Loucy (cell line): ENCODE results near the gene WTAP.

Experiments used
- H2AFZ ChIP-seq: fragments of 200-600 bp; sonication (generic); 2 replicates; pipeline ENCODE4 v1.6.0; 2016; ENCODE audit warnings: antibody characterized with exemption, mild to moderate bottlenecking, low read length, moderate library complexity
- H3F3A ChIP-seq: fragments of 200-600 bp; 2 replicates; pipeline ENCODE4 v1.6.0; 2016; ENCODE audit warnings: antibody characterized with exemption, low read depth, mild to moderate bottlenecking
- H3K27me3 ChIP-seq: fragments of 200-600 bp; sonication (generic); 2 replicates; pipeline ENCODE4 v1.6.1; 2014; ENCODE audit warnings: low read length, mild to moderate bottlenecking; ENCODE audit not compliant: insufficient read depth, poor library complexity, severe bottlenecking
- H3K36me3 ChIP-seq: fragments of 200-600 bp; sonication (generic); 2 replicates; pipeline ENCODE4 v1.6.1; 2016; ENCODE audit warnings: low read length; ENCODE audit not compliant: insufficient read depth
- H3K4me1 ChIP-seq: fragments of 200-600 bp; sonication (generic); 2 replicates; pipeline ENCODE4 v1.5.1; 2014; ENCODE audit warnings: low read length, mild to moderate bottlenecking; ENCODE audit not compliant: insufficient read depth, poor library complexity, severe bottlenecking
- H3K4me2 ChIP-seq: fragments of 200-600 bp; sonication (generic); 2 replicates; pipeline ENCODE4 v1.6.0; 2014; ENCODE audit warnings: antibody characterized with exemption, low read length, low read depth, mild to moderate bottlenecking; ENCODE audit not compliant: poor library complexity, severe bottlenecking
- H3K4me3 ChIP-seq: fragments of 200-600 bp; sonication (generic); 2 replicates; pipeline ENCODE4 v1.5.1; 2014; ENCODE audit warnings: low read length, mild to moderate bottlenecking, mixed read lengths; ENCODE audit not compliant: poor library complexity, severe bottlenecking
- H3K79me2 ChIP-seq: fragments of 200-600 bp; sonication (generic); 2 replicates; pipeline ENCODE4 v1.6.1; 2014; ENCODE audit warnings: low read length; ENCODE audit not compliant: insufficient read depth
- H3K9ac ChIP-seq: fragments of 200-600 bp; sonication (generic); 2 replicates; pipeline ENCODE4 v1.6.0; 2014; ENCODE audit warnings: mild to moderate bottlenecking, low read depth, low read length, moderate library complexity; ENCODE audit not compliant: poor library complexity, severe bottlenecking
- H3K9me2 ChIP-seq: fragments of 200-600 bp; sonication (generic); replicated peaks from 2 replicates; pipeline ENCODE4 v1.6.1; 2016; ENCODE audit warnings: low read depth, low read length, mixed read lengths
- H3K9me3 ChIP-seq: fragments of 200-600 bp; sonication (generic); 2 replicates; pipeline ENCODE4 v1.6.1; 2014; ENCODE audit warnings: mild to moderate bottlenecking, antibody characterized with exemption, low read length, low read depth; ENCODE audit not compliant: insufficient read depth
- H4K20me1 ChIP-seq: fragments of 200-600 bp; sonication (generic); 2 replicates; pipeline ENCODE4 v1.6.0; 2014; ENCODE audit warnings: antibody characterized with exemption, low read length, mild to moderate bottlenecking; ENCODE audit not compliant: insufficient read depth, poor library complexity, severe bottlenecking
- CTCF ChIP-seq: fragments of 200-600 bp; sonication (generic); conservative IDR thresholded peaks from 2 replicates; pipeline ENCODE4 v1.5.1; 2014; ENCODE audit warnings: mild to moderate bottlenecking, antibody characterized with exemption, low read length
- EZH2phosphoT487 ChIP-seq: fragments of 200-600 bp; IDR thresholded peaks from 2 replicates; pipeline ENCODE4 v1.6.1; 2018; ENCODE audit warnings: antibody characterized with exemption, mild to moderate bottlenecking, moderate library complexity, borderline replicate concordance

Gene WTAP

GRCh38 chr6:159682295-159682694 is 45.0 kb upstream of the WTAP start:
- Histone ChIP-seq H3K9me2 (no peaks in the 10 kb centered on the region), H3K36me3 (peaks cover 7% of the 10 kb centered on the region; the same call in 1 of the 2 replicates), H3K4me3 (peak overlapping the region; percentile 36), H3K9me3 (no peaks in the 10 kb centered on the region), H3K4me2 (peak overlapping the region; percentile 42), H3K9ac (peak overlapping the region; percentile 38), H3K79me2 (peaks cover 17% of the 10 kb centered on the region), H3F3A (peaks cover 10% of the 10 kb centered on the region; the same call in 1 of the 2 replicates), H3K27me3 (no peaks in the 10 kb centered on the region), H4K20me1 (no peaks in the 10 kb centered on the region), H3K4me1 (peaks cover 48% of the 10 kb centered on the region), H2AFZ (no peak overlapping the region)
- TF ChIP-seq EZH2phosphoT487, result no peak
- TF ChIP-seq CTCF, result no peak

- H3K9me2 ChIP-seq, result no peaks in the 10 kb centered on the region
- H2AFZ ChIP-seq, result no peak overlapping the region
- peak overlapping the region; percentile 42 for H3K4me2 ChIP-seq
- peaks cover 52% of the 10 kb centered on the region for H3K4me1 ChIP-seq
- H4K20me1 ChIP-seq, result no peaks in the 10 kb centered on the region
- H3F3A ChIP-seq, result peaks cover 10% of the 10 kb centered on the region; the same call in 1 of the 2 replicates
- no peaks in the 10 kb centered on the region for H3K27me3 ChIP-seq
- peaks cover 18% of the 10 kb centered on the region for H3K79me2 ChIP-seq
- H3K36me3 ChIP-seq, result peaks cover 7% of the 10 kb centered on the region; the same call in 1 of the 2 replicates
- TF ChIP-seq EZH2phosphoT487, result no peak
- no peak for TF ChIP-seq CTCF
- peak overlapping the region; percentile 38 for H3K9ac ChIP-seq
- no peaks in the 10 kb centered on the region for H3K9me3 ChIP-seq
- H3K4me3 ChIP-seq, result peak overlapping the region; percentile 36
Observed at GRCh38 chr6:159682810-159683209, 44.5 kb upstream of the WTAP start.

- Histone ChIP-seq H3K9me2 (no peaks in the 10 kb centered on the region), H3K27me3 (no peaks in the 10 kb centered on the region), H3K9ac (no peak overlapping the region), H3K36me3 (peaks cover 7% of the 10 kb centered on the region; the same call in 1 of the 2 replicates), H3K79me2 (peaks cover 29% of the 10 kb centered on the region), H3K9me3 (no peaks in the 10 kb centered on the region), H3F3A (peaks cover 10% of the 10 kb centered on the region; the same call in 1 of the 2 replicates), H3K4me2 (no peak overlapping the region), H4K20me1 (no peaks in the 10 kb centered on the region), H3K4me3 (no peak overlapping the region), H2AFZ (no peak overlapping the region), H3K4me1 (peaks cover 64% of the 10 kb centered on the region)
- TF ChIP-seq CTCF, result no peak
- no peak for TF ChIP-seq EZH2phosphoT487
Observed at GRCh38 chr6:159684013-159684304, 43.3 kb upstream of the WTAP start.
